HepG2 (cell line): Measurements from ENCODE around the gene PXMP4. TPM values are rescaled to one million over a fixed set of nuclear protein-coding genes. Genes with fewer than 3 reads are reported as not detected.
A peak's percentile ranks its signal among the peaks of the same experiment; 100 is the strongest.

Experiments
- ARID3A ChIP-seq: IDR thresholded peaks from 2 replicates; pipeline ENCODE4 v1.6.1; 2012; ENCODE audit warnings: low read depth, low read length, improper control_type of control experiment
- ATF1 ChIP-seq: IDR thresholded peaks from 2 replicates; pipeline ENCODE4 v1.6.1; 2016; ENCODE audit warnings: mild to moderate bottlenecking, control low read depth
- EP300 ChIP-seq, 3 experiments: sonication (generic) in 1 of 3; formaldehyde crosslinking in 1 of 3; IDR thresholded peaks; 2 replicates each; pipeline versions ENCODE4 v1.5.1 to v1.6.1; 2011 to 2020; ENCODE audit warnings: low read depth in 2 of 3, low read length in 2 of 3, borderline replicate concordance in 1 of 3, improper control_type of control experiment in 1 of 3, mild to moderate bottlenecking in 1 of 3, missing genetic modification reagents in 1 of 3, moderate library complexity in 1 of 3
- ESRRA ChIP-seq: sonication (generic); formaldehyde crosslinking; IDR thresholded peaks from 2 replicates; pipeline ENCODE4 v1.5.1; 2020; ENCODE audit warnings: mild to moderate bottlenecking, low read depth, missing genetic modification reagents
- GATAD2A ChIP-seq: IDR thresholded peaks from 2 replicates; pipeline ENCODE4 v1.6.1; 2016
- GTF3A ChIP-seq: sonication (generic); formaldehyde crosslinking; conservative IDR thresholded peaks from 2 replicates; pipeline ENCODE4 v1.4.0; 2020; ENCODE audit warnings: mild to moderate bottlenecking, missing genetic modification reagents
- HMG20B ChIP-seq: conservative IDR thresholded peaks from 2 replicates; pipeline ENCODE4 v1.6.1; 2016; ENCODE audit warnings: missing genetic modification reagents, missing compliant biosample characterization
- HNF4G ChIP-seq, 2 experiments: sonication (generic) in 1 of 2; formaldehyde crosslinking in 1 of 2; IDR thresholded peaks; 2 replicates each; pipeline versions ENCODE4 v1.4.0 to v1.6.1; 2011 to 2020; ENCODE audit warnings: borderline replicate concordance in 2 of 2, low read depth in 2 of 2, mild to moderate bottlenecking in 2 of 2, low read length in 1 of 2, missing genetic modification reagents in 1 of 2, moderate library complexity in 1 of 2
- KDM4B ChIP-seq: sonication (generic); formaldehyde crosslinking; IDR thresholded peaks from 2 replicates; pipeline ENCODE4 v1.4.0; 2020; ENCODE audit warnings: missing genetic modification reagents
- KMT2B ChIP-seq: IDR thresholded peaks from 2 replicates; pipeline ENCODE4 v1.6.1; 2016; ENCODE audit warnings: missing genetic modification reagents, missing compliant biosample characterization
- LCORL ChIP-seq, 2 experiments: fragments of 450-650 bp in 1 of 2; sonication (generic) in 1 of 2; formaldehyde crosslinking in 1 of 2; IDR thresholded peaks; 2 replicates each; pipeline versions ENCODE4 v1.5.0 to v1.6.1; 2017 to 2020; ENCODE audit warnings: antibody characterized with exemption in 1 of 2, missing genetic modification reagents in 1 of 2
- POLR2AphosphoS5 ChIP-seq: IDR thresholded peaks from 2 replicates; pipeline ENCODE4 v1.6.1; 2012; ENCODE audit warnings: low read depth, low read length
- PRMT3 ChIP-seq: sonication (generic); formaldehyde crosslinking; IDR thresholded peaks from 2 replicates; pipeline ENCODE4 v1.8.1; 2022; ENCODE audit warnings: low read depth, mild to moderate bottlenecking, moderate library complexity, missing genetic modification reagents, borderline replicate concordance
- RBM22 ChIP-seq: fragments of 200-400 bp; formaldehyde crosslinking; optimal IDR thresholded peaks from 2 replicates; pipeline ENCODE3; 2017; ENCODE audit warnings: mild to moderate bottlenecking, low read length, moderate library complexity
- SETDB1 ChIP-seq: sonication (generic); formaldehyde crosslinking; IDR thresholded peaks from 2 replicates; pipeline ENCODE4 v1.5.1; 2020; ENCODE audit warnings: missing genetic modification reagents, mild to moderate bottlenecking, borderline replicate concordance
- SMAD1 ChIP-seq: sonication (generic); formaldehyde crosslinking; IDR thresholded peaks from 2 replicates; pipeline ENCODE4 v1.4.0; 2020; ENCODE audit warnings: missing genetic modification reagents, low read depth, mild to moderate bottlenecking, borderline replicate concordance
- SP2 ChIP-seq: sonication (generic); formaldehyde crosslinking; IDR thresholded peaks from 2 replicates; pipeline ENCODE4 v1.5.1; 2020; ENCODE audit warnings: mild to moderate bottlenecking, missing genetic modification reagents
- SYNCRIP ChIP-seq: fragments of 200-400 bp; formaldehyde crosslinking; IDR thresholded peaks from 2 replicates; pipeline ENCODE4 v1.6.1; 2018; ENCODE audit warnings: mild to moderate bottlenecking, low read depth, low read length; ENCODE audit not compliant: insufficient read depth
- ZBTB1 ChIP-seq: sonication (generic); formaldehyde crosslinking; IDR thresholded peaks from 2 replicates; pipeline ENCODE4 v1.4.0; 2020; ENCODE audit warnings: missing genetic modification reagents, borderline replicate concordance
- ZFYVE20 ChIP-seq: sonication (generic); formaldehyde crosslinking; IDR thresholded peaks from 2 replicates; pipeline ENCODE4 v1.8.0; 2023; ENCODE audit warnings: low read depth, mild to moderate bottlenecking, moderate library complexity, missing genetic modification reagents, borderline replicate concordance
- ZNF326 ChIP-seq: sonication (generic); formaldehyde crosslinking; IDR thresholded peaks from 2 replicates; pipeline ENCODE4 v1.4.0; 2020; ENCODE audit warnings: missing genetic modification reagents, borderline replicate concordance
- ZNF615 ChIP-seq: sonication (generic); formaldehyde crosslinking; IDR thresholded peaks from 2 replicates; pipeline ENCODE4 v1.5.0; 2020; ENCODE audit warnings: mild to moderate bottlenecking, missing genetic modification reagents, borderline replicate concordance
- ZNF616 ChIP-seq: sonication (generic); formaldehyde crosslinking; IDR thresholded peaks from 2 replicates; pipeline ENCODE4 v1.5.0; 2020; ENCODE audit warnings: low read depth, mild to moderate bottlenecking, missing genetic modification reagents
- ZNF672 ChIP-seq: sonication (generic); formaldehyde crosslinking; IDR thresholded peaks from 2 replicates; pipeline ENCODE4 v1.8.1; 2022; ENCODE audit warnings: missing genetic modification reagents
- polyA plus RNA-seq, 8 experiments: library from polyadenylated mRNA; depleted of rRNA in 3 of 8; stranded (reverse) in 7 of 8; unstranded in 1 of 8; fragments of >200 nt; fragmentation: Illumina TruSeq in 4 of 8; extraction: Trizol in 4 of 8; gene quantifications; 2 replicates each; pipeline versions ENCODE4 v1.2.1 to v1.2.3, GENCODE V29; 2011 to 2016; ENCODE audit warnings: low read depth in 4 of 8, missing spikeins in 1 of 8, mixed read lengths in 1 of 8; ENCODE audit not compliant: insufficient read depth in 1 of 8
- total RNA-seq, 5 experiments: library from RNA; depleted of rRNA; stranded (reverse); fragments of >200 nt; fragmentation: Illumina TruSeq; extraction: Trizol; gene quantifications; 2 replicates each; pipeline ENCODE4 v1.2.3, GENCODE V29; 2016; ENCODE audit warnings: low read depth in 1 of 5
- TF ChIP-seq, protein P1 (sequence below): sonication (generic); formaldehyde crosslinking; IDR thresholded peaks from 2 replicates; pipeline ENCODE4 v1.4.0; 2020; ENCODE audit warnings: missing genetic modification reagents

Gene PXMP4
- total and polyA plus RNA-seq, 2 of the 13 experiments (the other 11 are each of a cell fraction or from before 2014, with no cell fraction given) = not detected

- no peak for TF ChIP-seq ARID3A
- TF ChIP-seq POLR2AphosphoS5 = peak; percentile 84
- peak; percentile 97; the same call in 1 of the 2 replicates for TF ChIP-seq ZNF326 (CRISPR knock-in tag)
- TF ChIP-seq LCORL (IDR thresholded peaks at IDR 0.05) = no peak
- peak; percentile 45; the same call in 1 of the 2 replicates for TF ChIP-seq LCORL (CRISPR knock-in tag; IDR thresholded peaks at IDR 0.05)
- TF ChIP-seq HMG20B = no peak
- TF ChIP-seq ZNF672 (CRISPR knock-in tag) = peak; percentile 64; the same call in 1 of the 2 replicates
- no peak for TF ChIP-seq SYNCRIP
- no peak for TF ChIP-seq KDM4B (CRISPR knock-in tag)
- TF ChIP-seq ESRRA = peak; percentile 77
- peak; percentile 63; the same call in 1 of the 2 replicates for TF ChIP-seq SP2 (CRISPR knock-in tag)
- TF ChIP-seq ZNF616 (CRISPR knock-in tag) = peak; percentile 34
- TF ChIP-seq EP300 (IDR thresholded peaks at IDR 0.05; ENCODE audit: low read depth in 2 of 2, low read length in 2 of 2) = 0 out of 4 replicates have a peak, but pooled peaks of 1 of the 2 experiments have one; percentile 32
- TF ChIP-seq EP300 (CRISPR knock-in tag; IDR thresholded peaks at IDR 0.05; ENCODE audit: borderline replicate concordance) = no peak; the same call in 1 of the 2 replicates
- TF ChIP-seq HNF4G (IDR thresholded peaks at IDR 0.05; ENCODE audit: borderline replicate concordance, low read depth, low read length) = no peak
- TF ChIP-seq HNF4G (CRISPR knock-in tag; IDR thresholded peaks at IDR 0.05; ENCODE audit: borderline replicate concordance, low read depth) = peak; percentile 90
- peak; percentile 98 for TF ChIP-seq PRMT3 (CRISPR knock-in tag)
- TF ChIP-seq SETDB1 (CRISPR knock-in tag) = no peak
- TF ChIP-seq GATAD2A (CRISPR knock-in tag) = 0 out of 2 replicates have a peak, but pooled peaks have one; percentile 8
- TF ChIP-seq, protein P1, sequence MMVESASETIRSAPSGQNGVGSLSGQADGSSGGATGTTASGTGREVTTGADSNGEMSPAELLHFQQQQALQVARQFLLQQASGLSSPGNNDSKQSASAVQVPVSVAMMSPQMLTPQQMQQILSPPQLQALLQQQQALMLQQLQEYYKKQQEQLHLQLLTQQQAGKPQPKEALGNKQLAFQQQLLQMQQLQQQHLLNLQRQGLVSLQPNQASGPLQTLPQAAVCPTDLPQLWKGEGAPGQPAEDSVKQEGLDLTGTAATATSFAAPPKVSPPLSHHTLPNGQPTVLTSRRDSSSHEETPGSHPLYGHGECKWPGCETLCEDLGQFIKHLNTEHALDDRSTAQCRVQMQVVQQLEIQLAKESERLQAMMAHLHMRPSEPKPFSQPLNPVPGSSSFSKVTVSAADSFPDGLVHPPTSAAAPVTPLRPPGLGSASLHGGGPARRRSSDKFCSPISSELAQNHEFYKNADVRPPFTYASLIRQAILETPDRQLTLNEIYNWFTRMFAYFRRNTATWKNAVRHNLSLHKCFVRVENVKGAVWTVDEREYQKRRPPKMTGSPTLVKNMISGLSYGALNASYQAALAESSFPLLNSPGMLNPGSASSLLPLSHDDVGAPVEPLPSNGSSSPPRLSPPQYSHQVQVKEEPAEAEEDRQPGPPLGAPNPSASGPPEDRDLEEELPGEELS (CRISPR knock-in tag) = peak; percentile 50; the same call in 1 of the 2 replicates
- no peak for TF ChIP-seq ZFYVE20
- TF ChIP-seq KMT2B (CRISPR knock-in tag) = peak; percentile 78
- peak; percentile 99 for TF ChIP-seq SMAD1 (CRISPR knock-in tag)
- TF ChIP-seq ZBTB1 = 0 out of 2 replicates have a peak, but pooled peaks have one; percentile 25
- no peak for TF ChIP-seq GTF3A
- no peak for TF ChIP-seq ATF1 (CRISPR knock-in tag)
- no peak; the same call in 1 of the 2 replicates for TF ChIP-seq ZNF615 (CRISPR knock-in tag)
- peak; percentile 82 for TF ChIP-seq RBM22
These were observed 56.7 kb downstream of the PXMP4 start (continued) for GRCh38 chr20:33663161-33664084.
